ENCODE measurements around the gene KCNK15. TPM values are rescaled to one million over a fixed set of nuclear protein-coding genes. Genes with fewer than 3 reads are reported as not detected.
"Not testable (repeated sequence)": the region's sequence is repeated elsewhere in the genome, so short reads cannot be mapped to it uniquely, and the experiment has no call there.

Gene KCNK15
- total RNA-seq: 10 to 100 TPM; 16.9 to 23.4 TPM
- polyA plus RNA-seq (ENCODE audit: insufficient read depth, low read depth, low replicate concordance): 4.4 TPM
- long read RNA-seq, donor 1, partial matches to known transcripts: 0 of 2 reads
- long read RNA-seq, donor 1, other reads (novel, unspliced or antisense): 0 of 2 reads
- long read RNA-seq, donor 2: 0 reads

DNA sequence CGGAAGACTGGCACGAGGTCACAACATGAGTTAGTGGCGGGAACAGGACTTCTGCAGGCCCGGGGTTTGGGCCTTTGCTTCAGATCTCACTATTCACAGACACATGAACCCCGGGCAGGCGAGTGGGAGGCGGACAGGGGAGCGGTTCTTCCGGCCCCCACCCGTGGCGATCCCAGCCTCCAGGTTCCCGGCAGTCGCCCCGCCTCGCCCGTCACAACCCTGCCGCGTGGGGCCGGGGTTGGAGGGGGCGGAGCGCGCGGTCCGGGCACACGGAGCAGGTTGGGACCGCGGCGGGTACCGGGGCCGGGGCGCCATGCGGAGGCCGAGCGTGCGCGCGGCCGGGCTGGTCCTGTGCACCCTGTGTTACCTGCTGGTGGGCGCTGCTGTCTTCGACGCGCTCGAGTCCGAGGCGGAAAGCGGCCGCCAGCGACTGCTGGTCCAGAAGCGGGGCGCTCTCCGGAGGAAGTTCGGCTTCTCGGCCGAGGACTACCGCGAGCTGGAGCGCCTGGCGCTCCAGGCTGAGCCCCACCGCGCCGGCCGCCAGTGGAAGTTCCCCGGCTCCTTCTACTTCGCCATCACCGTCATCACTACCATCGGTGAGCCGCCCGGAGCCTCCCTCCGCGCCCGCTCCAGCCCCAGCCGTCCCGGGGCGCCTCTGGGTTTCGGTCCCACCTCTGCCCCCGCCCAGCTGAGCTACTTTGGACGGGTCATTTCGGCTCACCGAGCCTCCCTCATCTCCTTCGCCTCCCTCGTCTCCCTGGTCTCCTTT is at the start of gene KCNK15:
TSS of gene KCNK15 (plus strand) at position 268 of the 769 bp plus-strand sequence. CDS start at position 314, 46 bp downstream.
- DNase-seq: peak; percentile 69
- 0 to 1% methylated on average over 25 to 56 of the region's 81 CpGs for WGBS, 2 donors
- H3K4me1 ChIP-seq: no peaks in the 10 kb centered on the region
- H3K27ac ChIP-seq: peak within 1 kb of the TSS; percentile 53 to 61
- no peak for TF ChIP-seq CTCF (IDR thresholded peaks at IDR 0.05)
- TF ChIP-seq POLR2A (IDR thresholded peaks at IDR 0.05): no peak
- peak within 1 kb of the TSS; percentile 61 to 72 for H3K4me3 ChIP-seq
- H3K9me3 ChIP-seq: no peaks in the 10 kb centered on the region
- intact Hi-C loops (cut with DNase I; ENCODE audit: low total_unique reads): loop anchor here (5.0 kb wide), 1 partner anchor 122 kb away; no protein-coding TSS in a partner anchor
- no peaks in the 10 kb centered on the region for H3K27me3 ChIP-seq
- no peaks in the 10 kb centered on the region for H3K36me3 ChIP-seq (ENCODE audit: low read depth, missing control alignments)

GRCh38 chr20:44696315-44696714 is 49.4 kb upstream of the KCNK15 start:
- peak overlapping the region in 1 of 2 donors; percentile 77 for H3K27ac ChIP-seq
- H3K27me3 ChIP-seq: no peaks in the 10 kb centered on the region
- 90 to 93% methylated on average over 3 of the region's 3 CpGs for WGBS, 2 donors

GRCh38 chr20:44697041-44697440 is 48.6 kb upstream of the KCNK15 start:
- DNase-seq; H3K9me3 ChIP-seq; H3K4me3 ChIP-seq; H3K36me3 ChIP-seq (ENCODE audit: low read depth, missing control alignments); intact Hi-C loops (cut with DNase I; ENCODE audit: low total_unique reads); H3K27me3 ChIP-seq; H3K27ac ChIP-seq: not testable (repeated sequence)
- H3K4me1 ChIP-seq: peaks cover 12% of the 10 kb centered on the region
- 89 to 96% methylated on average over 5 of the region's 5 CpGs for WGBS, 2 donors

More at GRCh38 chr20:44696315-44696714, 49.4 kb upstream of the KCNK15 start:
- Histone ChIP-seq H3K9me3 (no peaks in the 10 kb centered on the region), H3K4me1 (peaks cover 18% of the 10 kb centered on the region), H3K36me3 (ENCODE audit: low read depth, missing control alignments) (no peaks in the 10 kb centered on the region), H3K4me3 (no peak overlapping the region)
- no peak for TF ChIP-seq CTCF (IDR thresholded peaks at IDR 0.05)
- no peak for TF ChIP-seq POLR2A (IDR thresholded peaks at IDR 0.05)
- intact Hi-C loops (cut with DNase I; ENCODE audit: low total_unique reads): no loop called here
- no peak for DNase-seq

DNA sequence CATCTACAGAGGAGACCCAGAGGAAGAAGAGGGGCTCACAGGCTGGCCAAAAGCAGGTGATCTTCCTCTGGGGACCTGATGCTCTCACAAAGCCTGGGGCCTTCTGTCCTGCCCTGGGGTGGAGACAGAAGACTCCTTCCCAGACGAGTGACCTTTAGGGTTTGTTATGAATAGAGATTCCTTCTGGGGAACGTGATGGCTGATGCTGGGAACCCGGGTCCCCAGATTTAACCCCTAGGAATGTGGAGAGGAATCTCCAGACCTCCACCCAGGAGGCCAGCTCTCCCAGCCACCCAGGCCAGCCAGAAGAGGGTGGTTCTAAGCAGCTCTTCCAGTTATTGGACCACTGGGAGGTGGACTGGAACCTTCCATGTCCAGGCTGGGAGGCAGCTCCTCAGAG is 47.3 kb upstream of the KCNK15 start:
- Histone ChIP-seq H3K4me1 (peaks cover 15% of the 10 kb centered on the region), H3K27ac (peak overlapping the region in 1 of 2 donors; percentile 0), H3K27me3 (no peaks in the 10 kb centered on the region), H3K4me3 (no peak overlapping the region), H3K9me3 (no peaks in the 10 kb centered on the region), H3K36me3 (ENCODE audit: low read depth, missing control alignments) (no peaks in the 10 kb centered on the region)
- intact Hi-C loops (cut with DNase I; ENCODE audit: low total_unique reads): no loop called here
- no peak for TF ChIP-seq POLR2A (IDR thresholded peaks at IDR 0.05)
- TF ChIP-seq CTCF (IDR thresholded peaks at IDR 0.05): no peak
- DNase-seq: no peak
- 43 to 47% methylated on average over 3 of the region's 3 CpGs for WGBS, 2 donors

DNA sequence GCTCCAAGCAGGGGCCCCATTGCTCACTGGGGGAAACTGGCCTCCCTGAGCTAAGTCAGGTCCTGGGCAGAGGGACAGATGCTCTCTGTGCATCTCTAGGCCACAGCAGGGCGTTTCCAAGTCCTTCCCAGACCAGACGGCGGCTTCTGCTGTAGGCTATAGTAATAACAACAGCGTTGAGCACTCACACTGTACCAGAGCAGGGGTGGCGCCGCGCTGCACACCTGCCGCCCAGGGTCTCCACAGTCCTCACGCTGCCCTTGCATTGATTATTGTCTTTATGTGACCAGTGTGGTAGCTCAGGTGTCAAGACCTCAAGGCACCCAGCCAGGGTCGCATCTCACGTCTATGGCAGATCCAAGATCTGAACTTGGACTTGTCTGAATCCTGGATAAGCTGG is 45.4 kb upstream of the KCNK15 start:
- no peak for TF ChIP-seq POLR2A (IDR thresholded peaks at IDR 0.05)
- TF ChIP-seq CTCF (IDR thresholded peaks at IDR 0.05): no peak
- Histone ChIP-seq H3K27ac (no peak overlapping the region), H3K36me3 (ENCODE audit: low read depth, missing control alignments) (no peaks in the 10 kb centered on the region), H3K4me1 (peaks cover 19% of the 10 kb centered on the region), H3K9me3 (no peaks in the 10 kb centered on the region), H3K4me3 (no peak overlapping the region), H3K27me3 (no peaks in the 10 kb centered on the region)
- DNase-seq: no peak
- intact Hi-C loops (cut with DNase I; ENCODE audit: low total_unique reads): no loop called here
- WGBS, 2 donors: 90 to 92% methylated on average over 11 of the region's 11 CpGs

Data from testis (tissue), 5 donors.